GM19193 (cell line): Measurements from ENCODE around the gene LGI4.

Source experiments
- POLR2A ChIP-seq: IDR thresholded peaks from 4 replicates; pipeline ENCODE4 v1.6.1; 2011; ENCODE audit not compliant: insufficient read depth, insufficient read length; ENCODE audit errors: extremely low read depth

The LGI4 gene

DNA sequence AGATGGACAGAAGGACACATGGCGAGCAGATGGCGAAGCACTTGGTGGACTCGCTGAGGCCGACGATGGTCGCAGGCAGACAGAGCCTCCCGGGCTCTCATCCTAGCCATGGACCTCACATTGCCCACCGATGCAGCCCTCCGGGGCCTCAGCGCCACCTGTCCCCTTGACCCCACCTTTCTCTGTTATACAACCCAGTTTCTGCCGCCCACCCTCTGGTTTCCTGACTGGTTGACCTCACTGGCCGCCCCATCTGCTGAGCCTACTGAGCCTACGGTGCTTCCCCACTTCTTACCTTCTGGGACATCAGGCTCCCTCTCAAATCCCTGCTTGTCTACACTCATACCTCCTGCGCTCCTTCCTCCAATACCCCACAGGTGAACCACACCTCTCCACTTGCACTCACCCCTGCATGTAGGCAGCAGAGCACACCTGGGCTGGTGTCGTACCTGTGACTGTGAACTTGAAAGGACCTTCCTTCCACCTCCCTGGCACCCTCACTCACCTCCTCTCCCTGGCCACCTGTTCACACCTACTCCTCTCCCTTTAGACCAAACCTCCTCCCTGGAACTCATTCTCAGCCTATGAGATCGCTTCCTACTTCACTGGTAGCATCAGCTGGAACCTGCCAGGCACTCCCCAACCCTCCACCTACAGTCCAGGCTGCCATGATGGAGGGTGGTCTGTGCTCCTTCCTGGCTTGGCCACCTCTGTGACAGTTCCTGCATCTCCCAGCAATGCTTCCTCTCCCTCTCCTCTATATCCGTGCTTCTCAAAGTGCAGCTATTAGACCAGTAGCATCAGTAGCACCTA is 57.2 kb downstream of the LGI4 start:
- no peak for TF ChIP-seq POLR2A

DNA sequence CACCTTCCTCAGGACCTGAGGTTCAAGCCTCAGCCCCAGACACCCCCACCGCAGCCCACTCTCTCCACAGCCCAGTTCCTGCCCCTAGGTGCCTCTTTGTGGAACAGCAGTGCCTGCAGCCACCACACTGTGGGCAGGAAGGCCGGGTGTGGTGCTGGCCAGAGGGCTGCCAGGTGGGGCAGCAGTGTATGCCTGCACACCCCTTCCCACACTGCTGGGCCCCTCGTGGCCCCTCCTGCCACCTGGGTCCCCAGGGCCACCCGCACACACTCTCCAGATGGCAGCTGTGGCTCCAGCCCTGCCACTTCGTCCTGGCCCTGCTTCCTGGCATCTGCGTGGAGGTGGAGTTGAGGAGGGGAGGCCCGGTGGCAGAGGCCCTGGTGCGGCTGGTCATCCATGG is 58.2 kb downstream of the LGI4 start:
- no peak for TF ChIP-seq POLR2A

DNA sequence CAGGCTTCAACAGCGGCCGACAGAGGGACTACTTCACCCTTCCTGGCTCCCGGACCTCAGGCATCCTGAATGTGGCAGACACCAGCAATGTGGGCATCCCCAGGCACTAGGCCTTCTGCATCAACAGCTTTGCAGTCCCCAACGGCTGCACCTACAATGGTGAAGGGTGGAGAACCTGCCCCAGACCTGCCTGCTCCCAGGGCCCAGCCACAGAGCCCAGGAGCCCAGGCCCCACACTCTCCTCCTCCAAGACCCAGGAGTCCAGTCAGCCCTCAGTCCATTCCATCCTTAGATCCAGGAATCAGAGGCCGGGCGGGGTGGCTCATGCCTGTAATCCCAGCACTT is 58.9 kb downstream of the LGI4 start:
- TF ChIP-seq POLR2A: no peak

DNA sequence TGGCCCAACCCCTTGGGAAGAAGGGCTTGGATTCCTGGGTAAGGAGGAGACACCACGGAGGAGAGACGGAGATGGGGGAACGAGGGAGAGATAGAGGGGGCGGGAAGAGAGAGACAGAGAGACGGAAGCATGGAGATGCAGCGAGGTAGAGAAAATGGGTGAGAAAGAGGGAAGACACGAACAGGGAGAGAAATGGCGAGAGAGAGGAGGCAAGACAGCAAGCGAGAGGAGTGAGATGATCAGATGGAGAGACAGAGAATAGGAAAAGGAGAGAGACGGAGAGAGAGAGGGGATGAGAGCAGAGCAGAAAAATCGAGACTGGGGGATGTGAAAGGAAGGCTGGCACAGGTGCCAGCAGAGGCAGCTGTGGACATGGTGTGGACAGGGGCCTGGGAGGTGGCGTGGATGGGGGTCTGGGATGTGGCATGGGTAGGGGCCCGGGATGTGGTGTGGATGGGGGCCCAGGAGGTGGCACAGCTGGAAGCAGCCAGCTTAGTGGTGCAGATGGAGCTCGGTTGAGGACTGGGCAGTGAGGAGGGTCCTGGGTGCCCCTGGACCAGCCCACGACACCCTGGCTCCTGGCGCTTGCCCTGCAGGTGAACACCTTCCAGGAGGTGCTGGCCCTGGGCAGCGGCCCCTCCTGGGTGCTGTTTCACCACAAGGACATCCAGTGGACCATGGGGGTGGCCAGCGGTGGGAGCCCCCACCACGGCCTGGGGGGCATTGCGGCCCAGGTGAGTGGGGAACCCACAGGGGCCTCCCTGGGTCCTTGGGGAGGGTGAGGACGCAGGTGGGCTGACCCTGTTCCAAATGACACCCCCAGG is 59.4 kb downstream of the LGI4 start:
- no peak for TF ChIP-seq POLR2A
